ENCODE measurements around the gene BMAL1. TPM values are rescaled to one million over a fixed set of nuclear protein-coding genes. Genes with fewer than 3 reads are reported as not detected.

Gene BMAL1
- total RNA-seq, 1 experiment from 2014 or later, result 3.3 TPM

DNA sequence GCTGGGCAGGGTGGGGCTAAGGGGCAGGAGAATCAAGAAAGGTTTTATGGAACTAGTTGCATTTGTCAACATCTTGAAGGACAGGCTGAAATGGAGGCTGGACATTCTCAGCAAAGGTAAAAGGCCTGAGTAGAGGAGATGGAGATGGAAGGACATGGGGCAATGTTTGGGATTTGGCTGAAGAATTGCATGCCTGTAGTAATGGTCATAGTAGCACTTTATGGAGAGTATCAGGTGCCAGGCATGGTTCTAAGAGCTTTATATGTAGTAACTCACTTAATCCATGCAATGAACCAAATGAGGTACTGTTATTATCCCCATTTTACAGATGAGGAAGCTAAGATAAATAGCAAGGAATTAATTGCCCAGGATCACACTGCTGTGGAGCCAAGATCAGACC lies 23.9 kb downstream of the BMAL1 start:
- Histone ChIP-seq H3T11ph (ENCODE audit: low read length) (no peak overlapping the region), H4K8ac (replicated peaks; ENCODE audit: insufficient read length, low read depth, low read length) (no peak overlapping the region), H3K4ac (ENCODE audit: low read depth, low read length) (no peak overlapping the region), H2BK5ac (ENCODE audit: insufficient read length, low read length) (no peak overlapping the region), H4K91ac (ENCODE audit: insufficient read length, low read depth, low read length) (no peak overlapping the region), H3K56ac (ENCODE audit: insufficient read length, low read depth, low read length) (no peak overlapping the region), H2AK5ac (ENCODE audit: insufficient read length, low read length) (no peak overlapping the region), H4K20me1 (ENCODE audit: control insufficient read depth, insufficient read depth, insufficient read length) (peaks cover 2% of the 10 kb centered on the region), H3K9me3 (ENCODE audit: control insufficient read depth, low read depth, low read length) (no peaks in the 10 kb centered on the region), H4K5ac (ENCODE audit: insufficient read length, low read depth, low read length) (no peak overlapping the region), H2BK20ac (ENCODE audit: low read depth, low read length, poor library complexity, severe bottlenecking) (no peak overlapping the region), H3K79me1 (ENCODE audit: insufficient read depth, low read depth, low read length, poor library complexity, severe bottlenecking) (no peaks in the 10 kb centered on the region), H3K4me1 (ENCODE audit: insufficient read depth, low read length) (no peaks in the 10 kb centered on the region), H3K4me2 (ENCODE audit: insufficient read depth, insufficient read length, low read length) (no peak overlapping the region), H3K27ac (ENCODE audit: insufficient read length, low read depth, low read length) (no peak overlapping the region), H3K79me2 (ENCODE audit: insufficient read depth, low read length) (no peaks in the 10 kb centered on the region), H2AFZ (ENCODE audit: low read length) (no peak overlapping the region), H3K9ac (ENCODE audit: extremely low read depth, insufficient read length, low read length) (no peak overlapping the region), H3K27me3 (ENCODE audit: insufficient read depth, low read length) (no peaks in the 10 kb centered on the region), H2BK15ac (ENCODE audit: low read depth, low read length) (no peak overlapping the region), H3K18ac (ENCODE audit: insufficient read length, low read depth, low read length) (no peak overlapping the region), H3K14ac (ENCODE audit: insufficient read depth, low read length) (no peak overlapping the region), H3K23me2 (ENCODE audit: insufficient read length, low read depth, low read length, poor library complexity, severe bottlenecking) (no peaks in the 10 kb centered on the region), H3K23ac (ENCODE audit: insufficient read length, low read depth, low read length) (no peak overlapping the region), H2BK12ac (ENCODE audit: insufficient read length, low read depth, low read length) (no peak overlapping the region), H2BK120ac (ENCODE audit: low read depth, low read length, poor library complexity, severe bottlenecking) (no peak overlapping the region)
- Mint-ChIP-seq H3K4me1 (peaks cover 6 to 24% of the 10 kb centered on the region in 2 experiments; a peak in 3 of 4 replicates), H3K9me3 (no peaks in the 10 kb centered on the region), H3K27me3 (ENCODE audit: low read depth) (no peaks in the 10 kb centered on the region), H3K4me3 (no peak overlapping the region), H3K36me3 (ENCODE audit: insufficient read depth in 1 of 3, low read depth in 3 of 3) (no peaks in the 10 kb centered on the region; a peak in 1 of 7 replicates), H3K27ac (no peak overlapping the region)
- TF ChIP-seq, protein P1, sequence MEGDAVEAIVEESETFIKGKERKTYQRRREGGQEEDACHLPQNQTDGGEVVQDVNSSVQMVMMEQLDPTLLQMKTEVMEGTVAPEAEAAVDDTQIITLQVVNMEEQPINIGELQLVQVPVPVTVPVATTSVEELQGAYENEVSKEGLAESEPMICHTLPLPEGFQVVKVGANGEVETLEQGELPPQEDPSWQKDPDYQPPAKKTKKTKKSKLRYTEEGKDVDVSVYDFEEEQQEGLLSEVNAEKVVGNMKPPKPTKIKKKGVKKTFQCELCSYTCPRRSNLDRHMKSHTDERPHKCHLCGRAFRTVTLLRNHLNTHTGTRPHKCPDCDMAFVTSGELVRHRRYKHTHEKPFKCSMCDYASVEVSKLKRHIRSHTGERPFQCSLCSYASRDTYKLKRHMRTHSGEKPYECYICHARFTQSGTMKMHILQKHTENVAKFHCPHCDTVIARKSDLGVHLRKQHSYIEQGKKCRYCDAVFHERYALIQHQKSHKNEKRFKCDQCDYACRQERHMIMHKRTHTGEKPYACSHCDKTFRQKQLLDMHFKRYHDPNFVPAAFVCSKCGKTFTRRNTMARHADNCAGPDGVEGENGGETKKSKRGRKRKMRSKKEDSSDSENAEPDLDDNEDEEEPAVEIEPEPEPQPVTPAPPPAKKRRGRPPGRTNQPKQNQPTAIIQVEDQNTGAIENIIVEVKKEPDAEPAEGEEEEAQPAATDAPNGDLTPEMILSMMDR (conservative IDR thresholded peaks at IDR 0.05), result no peak
- no peak for DNase-seq
